GM18505 (cell line): ENCODE data around the gene TAF10.

Experiments used
- ATAC-seq: cut with Tn5 transposase; IDR thresholded peaks from one replicate; pipeline ENCODE4 v1.9.1; 2021; ENCODE audit not compliant: unreplicated experiment
- POLR2A ChIP-seq: IDR thresholded peaks from 4 replicates; pipeline ENCODE4 v1.6.1; 2011; ENCODE audit warnings: borderline replicate concordance; ENCODE audit not compliant: insufficient read depth, insufficient read length; ENCODE audit errors: extremely low read depth

The TAF10 gene

DNA sequence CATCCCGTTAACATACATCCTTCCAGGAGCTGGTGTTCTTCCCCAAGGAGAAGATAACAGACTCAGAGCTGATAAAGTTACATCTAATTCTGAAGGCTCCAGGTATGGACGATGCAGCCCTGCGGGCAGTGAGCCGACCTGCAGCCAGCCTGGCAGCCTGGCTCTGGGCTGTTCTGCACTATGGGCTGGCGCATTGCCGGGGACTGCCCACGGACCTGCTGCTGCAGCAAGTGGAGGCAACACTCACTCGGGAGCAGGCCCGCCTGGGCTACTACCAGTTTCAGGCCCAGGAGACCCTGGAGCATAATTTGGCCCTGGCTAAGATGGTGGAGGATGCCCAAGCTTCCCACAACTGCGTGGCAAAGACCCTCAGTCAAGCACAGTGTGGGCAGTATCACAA lies 48.3 kb downstream of the TAF10 start:
- TF ChIP-seq POLR2A: no peak
- ATAC-seq: no peak

GRCh38 chr11:6563121-6563619 lies 48.8 kb downstream of the TAF10 start:
- no peak for ATAC-seq
- no peak for TF ChIP-seq POLR2A

DNA sequence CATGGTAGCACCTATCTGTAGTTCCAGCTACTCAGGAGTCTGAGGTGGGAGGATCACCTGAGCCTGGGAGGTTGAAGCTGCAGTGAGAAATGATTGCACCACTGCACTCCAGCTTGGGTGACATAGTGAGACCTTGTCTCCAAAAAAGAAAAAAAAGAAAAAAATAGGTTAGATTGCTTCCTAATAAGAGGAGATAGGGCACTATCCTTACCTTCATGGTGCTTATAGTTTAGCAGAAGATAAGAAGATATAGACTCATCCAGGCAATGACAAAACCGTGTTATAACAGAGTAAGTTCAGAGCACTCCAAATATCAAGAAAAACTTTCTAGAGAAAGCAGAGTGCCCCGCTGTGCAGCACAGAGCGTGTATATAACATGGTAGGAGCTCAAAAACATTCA lies 50.7 kb downstream of the TAF10 start:
- no peak for ATAC-seq
- no peak for TF ChIP-seq POLR2A
